Mucosa of rectum (tissue), 2 donors: Measurements from ENCODE around the gene TMBIM6.
"Not testable (repeated sequence)": the region's sequence is repeated elsewhere in the genome, so short reads cannot be mapped to it uniquely, and the experiment has no call there.

Experiments used
- H3K27ac ChIP-seq, 2 donors: one replicate each; pipeline ENCODE4 v1.7.0; 2013; ENCODE audit warnings: inconsistent platforms in 2 of 2, low read depth in 2 of 2, low read length in 2 of 2
- H3K27me3 ChIP-seq, 2 donors: one replicate each; pipeline ENCODE4 v1.7.0; 2013; ENCODE audit warnings: low read length in 2 of 2; ENCODE audit not compliant: control insufficient read depth in 2 of 2, insufficient read depth in 2 of 2
- H3K36me3 ChIP-seq, 2 donors: one replicate each; pipeline ENCODE4 v1.7.0; 2013; ENCODE audit warnings: low read length in 2 of 2; ENCODE audit not compliant: control insufficient read depth in 2 of 2, insufficient read depth in 2 of 2
- H3K4me1 ChIP-seq, 2 donors: one replicate each; pipeline ENCODE4 v1.7.0; 2013; ENCODE audit warnings: low read length in 2 of 2, mild to moderate bottlenecking in 1 of 2; ENCODE audit not compliant: control insufficient read depth in 2 of 2, insufficient read depth in 2 of 2
- H3K4me3 ChIP-seq, 2 donors: one replicate each; pipeline ENCODE4 v1.7.0; 2013; ENCODE audit warnings: low read length in 2 of 2
- H3K9ac ChIP-seq, 2 donors: one replicate each; pipeline ENCODE4 v1.7.0; 2013; ENCODE audit warnings: low read length in 2 of 2, low read depth in 1 of 2, mild to moderate bottlenecking in 1 of 2
- H3K9me3 ChIP-seq, 2 donors: one replicate each; pipeline ENCODE4 v1.7.0; 2013; ENCODE audit warnings: low read length in 2 of 2; ENCODE audit not compliant: control insufficient read depth in 2 of 2
- donor health status: healthy.
- donor health status: Normal muscosa, but diverticular disease.

TMBIM6 gene

DNA sequence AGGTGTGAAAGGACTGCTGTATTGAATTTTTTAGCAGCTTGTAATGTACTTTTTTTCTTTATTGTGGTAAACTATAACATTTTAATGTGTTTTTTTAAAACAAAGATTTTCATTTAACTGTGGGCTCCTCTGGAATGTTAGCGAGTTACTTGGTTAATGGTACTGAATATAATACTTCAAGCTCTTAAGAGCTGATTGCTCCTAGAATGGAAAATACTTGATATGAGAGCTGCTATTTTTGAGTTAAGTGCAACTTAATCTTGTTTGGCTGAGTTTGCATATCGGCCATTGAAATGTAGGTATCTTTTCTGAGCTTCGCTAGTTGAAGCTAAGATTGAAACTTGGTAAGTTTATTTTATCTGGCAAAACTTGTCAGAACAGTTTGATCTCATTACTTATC lies 7.4 kb downstream of the TMBIM6 start:
- peaks cover 13 to 19% of the 10 kb centered on the region in 2 donors for H3K36me3 ChIP-seq
- H3K4me1 ChIP-seq: peaks cover 12 to 18% of the 10 kb centered on the region in 2 donors
- H3K9ac ChIP-seq: no peak overlapping the region
- H3K4me3 ChIP-seq: no peak overlapping the region
- no peak overlapping the region for H3K27ac ChIP-seq
- H3K27me3 ChIP-seq: no peaks in the 10 kb centered on the region
- no peaks in the 10 kb centered on the region for H3K9me3 ChIP-seq

DNA sequence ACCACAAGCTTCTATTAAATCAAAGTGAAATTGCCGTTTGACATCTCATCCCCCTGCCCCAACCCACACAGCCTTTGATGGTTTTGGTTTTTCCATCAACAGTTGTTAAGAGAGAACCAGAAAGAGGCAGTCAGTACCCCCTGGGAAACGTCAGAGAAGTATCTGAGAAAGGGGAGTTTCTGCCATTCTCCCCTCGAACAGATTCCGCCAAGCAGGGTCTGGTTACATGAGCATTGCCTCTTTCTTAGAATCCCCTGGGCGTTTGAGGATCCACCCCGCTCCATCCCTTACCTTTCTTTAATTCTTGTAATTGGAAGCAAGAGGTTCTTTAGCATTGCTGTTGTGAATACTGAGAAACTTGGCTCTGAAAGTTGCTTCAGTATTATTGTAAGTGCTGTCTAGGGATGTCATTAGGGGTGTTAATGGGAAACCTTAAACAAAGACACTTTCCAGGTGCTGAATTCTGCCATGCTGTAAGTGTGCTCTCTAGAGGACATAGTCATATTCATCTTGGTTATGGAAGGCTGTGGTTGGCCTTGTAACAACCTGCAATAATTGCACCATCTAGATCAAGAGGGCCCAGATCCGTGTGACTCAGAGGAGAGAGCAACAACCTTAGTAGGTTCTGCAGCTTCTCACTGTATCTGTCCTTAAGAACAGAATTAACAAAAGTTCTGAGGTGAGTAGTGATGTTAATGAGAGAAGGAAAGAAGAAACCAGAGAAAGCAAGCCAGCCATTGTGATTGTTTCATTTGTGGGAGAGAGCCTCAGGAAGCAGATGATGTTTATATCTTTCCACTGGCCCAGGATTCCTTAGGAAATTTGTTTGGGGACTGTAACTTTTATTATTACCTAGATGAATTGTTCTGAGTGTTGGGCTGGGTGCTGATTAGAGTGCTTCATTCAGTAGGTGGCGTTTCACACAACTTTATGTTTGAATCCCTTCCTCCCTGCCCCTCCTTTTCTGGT lies 9.0 kb downstream of the TMBIM6 start:
- Histone ChIP-seq H3K27me3 (no peaks in the 10 kb centered on the region), H3K4me3 (no peak overlapping the region), H3K9ac (no peak overlapping the region), H3K27ac (no peak overlapping the region), H3K36me3 (peaks cover 27 to 32% of the 10 kb centered on the region in 2 donors), H3K9me3 (no peaks in the 10 kb centered on the region), H3K4me1 (peaks cover 11 to 12% of the 10 kb centered on the region in 2 donors)

DNA sequence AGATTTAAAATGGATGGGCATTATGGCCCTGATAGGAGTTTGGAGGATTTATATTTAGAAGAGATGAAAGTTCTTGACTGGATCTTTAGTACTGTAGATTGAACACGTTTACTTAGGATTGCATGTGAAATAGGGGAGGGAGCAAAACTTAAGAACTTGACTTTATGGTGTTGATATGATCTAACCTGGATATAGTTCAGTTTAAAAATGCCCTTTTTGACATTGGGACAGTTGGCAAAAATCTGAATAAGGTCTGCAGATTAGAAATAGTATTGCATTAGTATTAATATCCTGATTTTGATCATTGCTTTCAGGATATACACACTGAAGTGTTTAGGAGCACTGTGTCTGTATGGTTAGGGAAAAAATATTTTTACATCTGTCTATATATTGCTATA lies 9.6 kb downstream of the TMBIM6 start:
- Histone ChIP-seq H3K4me1 (peaks cover 11 to 12% of the 10 kb centered on the region in 2 donors), H3K27ac (no peak overlapping the region), H3K36me3 (peaks cover 30 to 39% of the 10 kb centered on the region in 2 donors), H3K27me3 (no peaks in the 10 kb centered on the region), H3K9me3 (no peaks in the 10 kb centered on the region), H3K4me3 (no peak overlapping the region), H3K9ac (no peak overlapping the region)

DNA sequence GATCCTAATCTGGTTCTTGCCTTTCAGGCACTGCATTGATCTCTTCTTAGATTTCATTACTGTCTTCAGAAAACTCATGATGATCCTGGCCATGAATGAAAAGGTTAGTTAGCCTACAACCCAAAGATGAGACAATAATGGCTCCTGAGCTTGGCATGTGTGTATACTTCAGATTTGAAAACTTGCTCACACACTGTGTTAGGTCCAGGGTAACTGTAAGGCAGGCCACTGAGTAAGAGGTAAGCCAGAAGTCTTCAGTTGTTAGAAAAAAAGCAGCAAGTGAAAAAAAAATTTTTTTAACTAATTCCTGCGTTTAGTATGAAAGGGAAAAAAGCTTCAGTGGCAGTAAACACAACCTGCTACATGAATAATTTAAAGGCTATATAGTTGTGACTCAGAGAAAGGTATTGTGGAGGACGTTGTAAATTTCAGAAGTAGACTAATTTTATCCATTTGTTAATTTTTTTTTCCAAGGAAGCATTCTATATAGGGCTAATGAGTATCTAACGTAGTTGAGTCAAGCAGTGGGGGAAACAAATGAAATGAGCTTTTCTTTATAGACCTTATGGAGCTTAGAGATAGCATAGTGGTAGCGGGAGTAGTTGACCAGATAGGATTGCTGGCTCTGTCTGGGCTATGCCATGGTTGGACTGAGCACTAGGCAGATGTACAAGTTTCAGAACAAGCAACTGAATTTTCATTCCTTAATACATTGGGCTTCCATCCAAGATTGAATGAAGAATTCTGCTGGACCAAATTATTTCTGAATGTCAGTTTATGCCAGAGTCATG lies 20.5 kb downstream of the TMBIM6 start:
- Histone ChIP-seq H3K9me3 (no peaks in the 10 kb centered on the region), H3K27ac (no peak overlapping the region), H3K4me1 (peaks cover 2 to 5% of the 10 kb centered on the region in 2 donors), H3K4me3 (no peak overlapping the region), H3K9ac (no peak overlapping the region), H3K27me3 (no peaks in the 10 kb centered on the region), H3K36me3 (peaks cover 70 to 73% of the 10 kb centered on the region in 2 donors)

DNA sequence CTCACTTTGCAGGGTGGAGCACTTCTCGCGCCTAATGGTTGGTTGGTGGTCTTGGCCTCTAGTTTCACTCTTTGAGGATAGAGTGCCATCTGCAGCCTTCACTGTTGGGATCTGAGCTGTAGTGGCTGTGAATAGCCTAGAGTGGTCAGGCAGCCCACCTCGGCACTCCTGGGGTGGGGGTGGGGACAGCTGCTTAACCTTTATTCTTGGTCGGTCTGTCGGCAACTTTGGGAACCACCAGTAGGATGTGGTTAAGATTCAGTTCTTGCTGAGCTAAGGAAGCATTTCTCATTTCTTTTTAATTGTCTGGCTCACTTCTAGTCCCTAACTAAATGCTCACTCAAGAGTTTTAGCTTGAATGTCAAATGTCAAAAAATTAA lies 21.1 kb downstream of the TMBIM6 start:
- H3K36me3 ChIP-seq: peaks cover 64 to 68% of the 10 kb centered on the region in 2 donors
- no peak overlapping the region for H3K4me3 ChIP-seq
- H3K9me3 ChIP-seq: no peaks in the 10 kb centered on the region
- H3K27me3 ChIP-seq: no peaks in the 10 kb centered on the region
- no peak overlapping the region for H3K9ac ChIP-seq
- H3K4me1 ChIP-seq: peaks cover 2 to 5% of the 10 kb centered on the region in 2 donors
- H3K27ac ChIP-seq: no peak overlapping the region

DNA sequence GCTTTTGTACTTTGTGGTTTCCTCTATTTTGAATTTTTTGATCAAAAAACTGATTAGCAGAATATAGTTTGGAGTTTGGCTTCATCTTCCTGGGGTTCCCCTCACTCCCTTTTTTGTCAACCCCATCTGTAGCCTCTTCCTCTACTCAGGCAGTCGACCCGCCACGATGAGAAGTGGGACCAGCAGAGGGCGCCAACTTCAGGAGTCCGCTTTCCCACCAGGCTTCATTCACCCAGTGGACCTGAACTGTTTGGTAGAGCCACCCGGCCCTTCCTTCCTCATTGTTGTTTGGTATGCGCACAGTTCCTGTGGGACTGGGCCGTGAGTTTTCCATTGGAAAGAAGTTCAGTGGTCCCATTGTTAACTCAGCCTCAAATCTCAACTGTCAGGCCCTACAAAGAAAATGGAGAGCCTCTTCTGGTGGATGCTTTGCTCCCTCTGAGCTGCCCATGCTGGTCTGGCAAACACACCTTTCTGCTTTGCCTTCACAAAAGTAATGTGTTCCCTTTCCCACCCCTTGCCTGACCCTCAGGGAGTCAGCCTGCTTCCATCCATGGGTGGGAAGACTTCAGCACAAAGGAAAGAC lies 21.7 kb downstream of the TMBIM6 start:
- Histone ChIP-seq H3K9me3 (no peaks in the 10 kb centered on the region), H3K4me1 (peaks cover 2 to 5% of the 10 kb centered on the region in 2 donors), H3K36me3 (peaks cover 58 to 62% of the 10 kb centered on the region in 2 donors), H3K4me3 (no peak overlapping the region), H3K27me3 (no peaks in the 10 kb centered on the region), H3K27ac (no peak overlapping the region), H3K9ac (no peak overlapping the region)

DNA sequence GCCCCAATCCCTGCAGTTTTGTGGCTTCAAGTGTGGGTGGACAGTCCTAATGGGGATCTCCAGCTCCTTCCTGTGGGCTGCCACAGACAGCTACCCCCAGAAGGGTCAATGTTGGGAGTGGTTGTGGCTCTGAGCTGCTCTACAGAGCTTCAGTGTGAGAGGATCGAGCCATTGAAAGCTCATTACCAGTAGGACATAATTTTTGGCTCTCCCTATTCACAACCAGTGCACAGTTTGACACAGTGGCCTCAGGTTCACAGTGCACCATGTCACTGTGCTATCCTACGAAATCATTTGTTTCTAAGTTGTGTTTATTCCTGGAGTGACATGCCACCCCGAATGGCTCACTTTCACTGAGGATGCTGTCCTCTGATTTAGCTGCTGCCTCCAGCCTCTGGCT lies 22.8 kb downstream of the TMBIM6 start:
- Histone ChIP-seq H3K9me3 (no peaks in the 10 kb centered on the region), H3K27ac (no peak overlapping the region), H3K27me3 (no peaks in the 10 kb centered on the region), H3K4me1 (peaks cover 2 to 5% of the 10 kb centered on the region in 2 donors), H3K9ac (no peak overlapping the region), H3K36me3 (peaks cover 48 to 52% of the 10 kb centered on the region in 2 donors), H3K4me3 (no peak overlapping the region)

DNA sequence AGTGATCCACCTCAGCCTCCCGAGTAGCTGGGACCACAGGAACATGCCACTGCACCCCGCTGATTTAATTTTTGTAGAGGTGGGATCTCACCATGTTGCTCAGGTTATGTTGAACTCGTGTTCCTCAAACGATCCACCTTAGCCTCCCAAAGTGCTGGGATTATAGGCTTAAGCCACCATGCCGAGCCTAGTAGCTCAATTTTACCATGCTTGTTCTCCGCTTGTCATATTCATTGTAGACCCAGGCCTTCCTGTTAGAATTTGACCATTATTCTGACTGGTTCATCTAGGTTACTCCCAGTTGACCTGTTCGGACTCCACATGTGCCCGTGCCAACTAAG lies 24.7 kb downstream of the TMBIM6 start:
- Histone ChIP-seq H3K4me1 (peaks cover 2 to 5% of the 10 kb centered on the region in 2 donors), H3K36me3 (peaks cover 34 to 38% of the 10 kb centered on the region in 2 donors), H3K4me3 (no peak overlapping the region), H3K9me3 (no peaks in the 10 kb centered on the region), H3K9ac (no peak overlapping the region), H3K27me3 (no peaks in the 10 kb centered on the region), H3K27ac (no peak overlapping the region)

DNA sequence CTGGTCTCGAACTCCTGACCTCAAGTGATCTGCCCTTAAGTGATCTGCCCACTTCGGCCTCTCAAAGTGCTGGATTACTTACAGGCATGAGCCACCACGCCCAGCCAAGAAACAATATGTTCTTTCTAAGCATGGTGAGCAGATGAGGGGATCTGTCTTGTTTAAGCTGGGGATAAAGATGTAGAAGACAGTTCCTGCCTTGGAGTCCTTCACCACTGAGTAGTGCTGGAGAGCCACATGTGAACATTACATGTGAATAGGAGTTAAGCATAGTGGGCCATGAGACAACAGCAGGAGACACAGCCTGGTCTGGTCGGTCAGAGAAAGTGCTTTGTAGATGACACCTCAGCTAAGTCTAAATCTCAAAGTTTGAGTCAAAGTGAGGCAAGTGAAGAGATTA lies 26.0 kb downstream of the TMBIM6 start:
- Histone ChIP-seq H3K36me3 (peaks cover 22 to 26% of the 10 kb centered on the region in 2 donors), H3K9ac (no peak overlapping the region), H3K27ac (no peak overlapping the region), H3K27me3 (no peaks in the 10 kb centered on the region), H3K4me3 (no peak overlapping the region), H3K9me3 (no peaks in the 10 kb centered on the region), H3K4me1 (peaks cover under 1 to 5% of the 10 kb centered on the region in 2 donors)

DNA sequence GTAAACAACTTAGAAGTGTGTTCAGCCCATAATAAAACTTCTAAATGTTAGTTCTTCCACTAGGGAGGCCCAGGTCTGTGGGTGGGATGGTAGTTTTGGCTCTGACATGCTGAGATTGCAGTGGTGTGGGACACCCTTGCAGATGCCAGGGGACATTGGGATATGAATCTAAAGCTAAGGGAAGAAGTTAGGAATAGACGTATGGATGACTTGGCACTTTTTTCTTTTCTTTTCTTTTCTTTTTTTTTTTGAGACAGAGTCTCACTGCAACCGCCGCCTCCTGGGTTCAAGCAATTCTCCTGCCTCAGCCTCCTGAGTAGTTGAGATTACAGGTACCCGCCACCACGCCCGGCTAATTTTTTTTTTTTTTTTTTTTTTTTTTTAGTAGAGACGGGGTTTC lies 31.7 kb downstream of the TMBIM6 start:
- not testable (repeated sequence) for H3K4me3 ChIP-seq, H3K4me1 ChIP-seq, H3K9me3 ChIP-seq, H3K36me3 ChIP-seq, H3K27ac ChIP-seq, H3K27me3 ChIP-seq, H3K9ac ChIP-seq
